HL-60/S4 (cell line): ENCODE data around the gene GNG7.
"Not testable (repeated sequence)": the region's sequence is repeated elsewhere in the genome, so short reads cannot be mapped to it uniquely, and the experiment has no call there.

Source experiments
- in situ Hi-C: fragments of 300-500 bp; cut with MboI; formaldehyde crosslinking; loops from 2 replicates; pipeline ENCODE4 v1.14.3; 2022; ENCODE audit warnings: low sequenced_read_pairs

Gene GNG7

DNA sequence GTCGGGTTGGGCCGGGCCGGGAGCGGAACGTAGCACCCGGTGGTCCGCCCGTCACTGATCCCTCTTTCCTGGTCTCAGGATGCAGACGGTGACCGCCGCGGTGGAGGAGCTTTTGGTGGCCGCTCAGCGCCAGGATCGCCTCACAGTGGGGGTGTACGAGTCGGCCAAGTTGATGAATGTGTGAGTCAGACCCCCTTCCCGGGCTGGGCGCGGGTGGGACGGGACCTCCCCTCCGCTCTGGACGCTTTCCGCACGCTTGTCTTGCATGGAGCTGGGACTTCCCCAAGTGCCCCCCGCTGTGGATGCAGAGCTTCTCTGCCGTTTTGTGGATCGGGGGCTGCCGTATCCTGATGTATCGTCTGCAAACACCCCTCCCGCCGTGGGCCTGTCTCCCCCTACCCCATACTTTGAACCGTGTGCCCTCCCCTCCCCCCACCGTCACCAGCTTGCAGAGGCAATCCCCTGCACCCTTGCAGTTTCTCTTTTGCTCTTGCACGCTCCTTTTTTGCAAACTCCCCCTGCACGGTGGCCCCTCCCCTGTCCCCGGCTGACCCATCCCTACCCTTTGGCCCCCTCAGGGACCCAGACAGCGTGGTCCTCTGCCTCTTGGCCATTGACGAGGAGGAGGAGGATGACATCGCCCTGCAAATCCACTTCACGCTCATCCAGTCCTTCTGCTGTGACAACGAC lies 225.9 kb downstream of the GNG7 start:
- in situ Hi-C loops: loop anchor here (5.0 kb wide), 1 partner anchor 141 kb away; no protein-coding TSS in a partner anchor

DNA sequence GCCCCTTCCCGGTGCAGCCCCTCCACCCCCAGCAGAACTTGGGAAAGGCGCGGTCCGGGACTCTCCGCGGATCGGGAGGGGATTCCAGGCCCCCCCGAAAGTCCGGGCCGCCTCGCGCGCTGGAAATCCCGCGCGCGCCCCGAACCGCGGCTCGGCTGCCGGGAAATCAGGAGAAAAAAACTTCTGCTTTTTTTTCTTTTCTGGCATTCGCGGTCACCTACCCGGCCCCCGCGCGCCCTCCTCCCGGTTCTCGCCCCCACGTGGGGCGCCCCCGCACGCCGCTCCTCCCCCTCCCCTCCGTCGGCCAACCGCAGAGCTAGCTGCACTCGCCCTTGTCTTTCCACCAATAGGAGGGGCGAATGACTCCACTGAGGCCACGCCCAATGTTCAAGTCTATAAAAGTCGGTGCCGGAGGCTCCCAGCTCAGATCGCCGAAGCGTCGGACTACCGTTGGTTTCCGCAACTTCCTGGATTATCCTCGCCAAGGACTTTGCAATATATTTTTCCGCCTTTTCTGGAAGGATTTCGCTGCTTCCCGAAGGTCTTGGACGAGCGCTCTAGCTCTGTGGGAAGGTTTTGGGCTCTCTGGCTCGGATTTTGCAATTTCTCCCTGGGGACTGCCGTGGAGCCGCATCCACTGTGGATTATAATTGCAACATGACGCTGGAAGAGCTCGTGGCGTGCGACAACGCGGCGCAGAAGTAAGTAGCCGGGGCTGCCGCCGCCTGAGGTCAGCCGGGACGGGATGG lies 226.6 kb downstream of the GNG7 start, which contains the start of gene GADD45B:
TSS of gene GADD45B (plus strand) at position 426 of the 749 bp plus-strand sequence. CDS start at position 658, 232 bp downstream.
- in situ Hi-C loops: loop anchor here (5.0 kb wide), 1 partner anchor 141 kb away; no protein-coding TSS in a partner anchor

DNA sequence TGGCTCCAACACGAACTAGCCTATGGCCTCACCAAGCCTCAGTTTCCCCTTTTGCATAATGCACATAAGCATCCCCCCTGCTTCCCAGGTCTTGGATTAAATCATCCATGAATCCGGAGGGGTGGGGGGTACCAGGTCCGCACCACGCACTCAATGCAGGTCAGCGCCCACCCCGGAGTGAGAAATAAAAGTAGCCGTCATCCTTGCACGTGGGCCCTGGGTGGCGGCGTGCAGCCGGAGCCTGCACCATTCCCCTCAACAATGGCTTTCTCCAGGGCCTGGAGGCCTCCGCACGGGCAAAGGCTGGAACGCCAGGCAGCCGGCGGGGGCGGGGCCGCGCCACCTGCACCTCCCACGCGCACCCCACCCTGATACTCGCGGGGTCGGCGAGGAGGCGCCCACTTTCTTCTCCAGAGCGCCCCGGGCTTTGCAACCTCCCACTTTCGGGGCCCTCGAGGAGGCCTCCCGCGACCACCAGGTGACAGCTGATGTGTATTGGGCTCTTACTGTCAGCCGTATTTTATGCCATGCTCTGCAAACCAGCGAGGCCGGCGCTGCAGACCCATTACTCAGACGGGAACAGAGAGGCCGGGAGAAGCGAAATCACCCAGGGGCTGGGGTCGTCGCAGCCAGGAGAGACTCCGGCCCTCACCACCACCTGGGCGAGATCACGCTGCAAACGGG lies 227.3 kb downstream of the GNG7 start:
- in situ Hi-C loops: loop anchor here (5.0 kb wide), 1 partner anchor 142 kb away; no protein-coding TSS in a partner anchor

DNA sequence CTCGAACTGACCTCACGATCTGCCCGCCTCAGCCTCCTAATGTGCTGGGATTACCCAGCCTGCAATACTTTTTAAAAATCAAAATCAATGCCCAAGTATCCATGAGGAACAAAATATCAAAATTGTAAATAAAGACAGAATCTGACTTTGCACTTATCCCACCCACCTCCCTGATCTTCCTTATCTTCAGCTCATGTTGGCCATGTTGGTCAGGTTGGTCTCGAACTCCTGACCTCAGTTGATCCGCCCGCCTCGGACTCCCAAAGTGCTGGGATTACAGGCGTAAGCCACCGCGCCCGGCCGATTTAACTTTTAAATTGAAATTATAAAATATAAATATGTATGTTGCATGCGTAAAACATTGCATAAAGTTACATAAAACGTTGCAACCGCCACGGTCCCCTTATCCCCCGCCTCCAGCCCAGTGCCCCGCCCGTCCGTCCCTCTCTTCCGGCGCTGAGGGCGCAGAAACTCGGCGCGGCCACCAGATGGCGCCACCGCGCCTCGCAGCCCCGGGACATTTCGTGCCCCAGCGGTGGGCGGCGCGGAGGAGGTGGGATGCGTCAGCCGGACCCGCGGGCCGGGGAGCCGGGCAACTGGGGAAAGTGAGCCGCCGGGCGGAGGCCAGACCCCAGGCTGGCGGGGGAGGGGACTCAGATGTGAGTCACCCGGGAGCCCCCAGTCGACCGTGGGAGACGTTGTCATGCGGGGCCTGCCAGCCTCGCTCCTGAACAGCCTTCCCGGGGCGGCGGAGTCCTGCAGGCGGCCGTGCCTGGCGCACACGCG lies 228.1 kb downstream of the GNG7 start:
- in situ Hi-C loops: loop anchor here (5.0 kb wide), 1 partner anchor 143 kb away; no protein-coding TSS in a partner anchor

DNA sequence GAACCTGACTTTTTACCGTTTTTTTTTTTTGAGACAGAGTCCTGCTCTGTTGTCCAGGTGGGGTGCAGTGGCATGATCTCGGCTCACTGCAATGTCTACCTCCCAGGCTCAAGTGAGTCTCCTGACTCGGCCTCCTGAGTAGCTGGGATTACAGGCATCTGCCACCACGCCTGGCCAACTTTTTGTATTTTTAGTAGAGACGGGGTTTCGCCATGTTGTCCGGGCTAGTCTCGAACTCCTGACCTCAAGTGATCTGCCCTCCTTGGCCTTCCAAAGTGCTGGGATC lies 232.6 kb downstream of the GNG7 start:
- in situ Hi-C loops: not testable (repeated sequence)

DNA sequence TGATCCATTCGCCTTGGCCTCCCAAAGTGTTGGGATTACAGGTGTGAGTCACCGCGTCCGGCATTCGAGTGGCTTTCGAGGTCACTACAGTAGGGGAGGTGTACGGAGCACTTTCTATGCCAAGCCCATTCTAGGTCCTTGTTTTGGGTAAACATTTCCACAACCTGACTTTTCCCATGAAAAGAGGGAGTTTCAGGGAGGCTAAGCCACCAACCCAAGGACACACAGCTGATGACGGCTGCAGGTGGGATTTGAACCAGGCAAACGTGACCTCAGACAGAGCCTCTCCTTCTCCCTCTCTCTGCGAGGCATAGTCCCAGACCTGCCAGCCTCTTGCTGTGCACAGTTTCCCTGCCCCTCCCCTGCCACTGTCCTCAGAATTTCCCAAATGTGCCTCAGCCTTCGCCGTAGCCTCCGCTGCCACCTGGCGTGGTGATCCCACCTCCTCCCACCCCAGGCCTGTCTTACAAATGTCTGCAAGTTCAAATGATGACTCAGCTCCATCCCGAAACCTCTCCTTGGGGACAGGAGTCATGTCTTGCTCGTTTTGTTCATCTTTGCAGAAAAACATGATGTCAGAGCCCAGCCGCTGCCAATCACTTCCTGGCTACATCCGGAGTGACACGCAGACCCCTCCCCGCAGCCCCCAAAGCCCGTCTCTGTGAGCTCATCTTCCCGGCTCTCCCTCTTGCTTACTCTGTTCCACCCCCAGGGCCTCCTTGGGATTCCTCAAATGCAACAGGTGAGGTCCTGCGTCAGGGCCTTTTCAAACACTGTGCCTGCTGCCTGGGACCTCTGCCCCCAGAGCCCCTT lies 233.2 kb downstream of the GNG7 start:
- in situ Hi-C loops: no loop called here

DNA sequence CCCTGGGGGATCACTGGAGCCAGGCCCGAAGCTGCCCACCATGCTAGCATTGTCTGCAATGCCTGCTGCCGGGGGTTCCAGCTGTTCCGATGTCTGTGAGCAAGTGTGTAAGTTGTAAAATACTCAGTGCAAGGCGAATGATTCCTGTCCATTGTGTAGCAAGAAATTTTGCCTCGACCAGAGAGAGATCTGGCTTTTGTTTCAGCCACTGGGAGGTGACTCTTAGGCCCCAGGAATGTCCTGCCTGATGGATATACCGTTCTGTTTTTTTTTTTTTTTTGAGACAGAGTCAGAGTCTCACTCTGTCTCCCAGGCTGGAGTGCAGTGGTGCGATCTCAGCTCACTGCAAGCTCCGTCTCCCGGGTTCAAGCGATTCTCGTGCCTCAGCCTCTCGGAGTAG lies 233.9 kb downstream of the GNG7 start:
- in situ Hi-C loops: no loop called here

DNA sequence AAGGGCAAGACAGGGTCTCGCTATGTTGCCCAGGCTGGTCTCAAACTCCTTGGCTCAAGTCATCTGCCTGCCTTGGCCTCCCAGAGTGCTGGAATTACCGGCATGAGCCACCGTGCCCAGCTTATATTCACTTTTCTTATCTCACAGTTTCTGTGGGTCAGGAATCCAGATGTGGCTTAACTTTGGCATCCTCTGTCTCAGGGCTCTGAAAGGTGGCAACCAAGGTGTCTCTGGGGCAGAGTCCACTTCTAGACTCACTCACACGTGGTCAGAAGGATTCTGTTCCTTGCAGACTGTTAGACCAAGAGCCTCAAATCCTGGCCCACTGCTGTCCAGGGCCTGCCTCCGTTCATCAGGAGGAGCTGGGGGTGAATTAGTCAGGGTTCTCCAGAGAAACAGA lies 238.1 kb downstream of the GNG7 start:
- in situ Hi-C loops: no loop called here

DNA sequence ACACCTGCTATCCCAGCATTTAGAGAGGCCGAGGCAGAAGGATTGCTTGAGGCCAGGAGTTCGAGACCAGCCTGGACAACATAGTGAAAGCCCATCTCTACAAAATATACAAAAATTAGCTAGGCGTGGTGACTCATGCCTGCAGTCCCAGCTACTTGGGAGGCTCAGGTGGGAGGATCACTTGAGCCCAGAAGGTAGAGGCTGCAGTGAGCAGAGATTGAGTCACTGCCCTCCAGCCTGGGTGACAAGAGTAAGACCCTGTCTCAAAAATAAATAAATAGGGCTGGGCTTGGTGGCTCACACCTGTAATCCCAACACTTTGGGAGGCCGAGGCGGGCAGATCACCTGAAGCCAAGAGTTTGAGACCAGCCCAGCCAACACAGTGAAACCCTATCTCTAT lies 238.8 kb downstream of the GNG7 start:
- in situ Hi-C loops: not testable (repeated sequence)

DNA sequence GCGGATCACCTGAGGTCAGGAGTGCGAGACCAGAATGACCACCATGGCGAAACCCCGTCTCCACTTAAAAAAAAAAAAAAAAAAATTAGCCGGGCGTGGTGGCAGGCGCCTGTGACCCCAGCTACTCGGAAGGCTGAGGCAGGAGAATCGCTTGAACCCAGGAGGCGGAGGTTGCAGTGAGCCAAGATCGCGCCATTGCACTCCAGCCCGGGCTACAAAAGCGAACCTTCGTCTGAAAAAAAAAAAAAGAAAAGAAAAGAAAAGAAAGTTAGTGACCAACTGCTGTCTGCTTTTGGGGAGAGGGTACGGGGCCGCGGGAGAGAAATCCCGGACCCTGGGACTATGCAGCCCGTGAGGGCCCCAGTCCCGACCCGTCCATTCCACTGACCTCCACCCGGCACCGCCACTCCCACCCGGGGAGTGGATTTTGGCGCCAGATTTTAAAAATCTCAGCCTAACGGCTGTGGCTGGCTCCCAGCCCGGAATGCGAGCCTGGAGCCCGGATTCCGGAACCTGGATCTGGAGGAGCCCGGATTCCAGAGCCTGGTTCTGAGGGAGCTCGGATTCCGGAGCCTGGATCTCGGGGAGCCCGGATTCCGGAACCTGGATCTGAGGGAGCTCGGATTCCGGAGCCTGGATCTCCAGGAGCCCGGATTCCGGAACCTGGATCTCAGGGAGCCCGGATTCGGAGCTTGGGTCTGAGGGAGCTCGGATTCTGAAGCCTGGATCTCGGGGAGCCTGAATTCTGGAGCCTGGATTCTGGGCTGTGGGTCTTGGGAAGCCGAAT lies 239.7 kb downstream of the GNG7 start:
- in situ Hi-C loops: no loop called here

DNA sequence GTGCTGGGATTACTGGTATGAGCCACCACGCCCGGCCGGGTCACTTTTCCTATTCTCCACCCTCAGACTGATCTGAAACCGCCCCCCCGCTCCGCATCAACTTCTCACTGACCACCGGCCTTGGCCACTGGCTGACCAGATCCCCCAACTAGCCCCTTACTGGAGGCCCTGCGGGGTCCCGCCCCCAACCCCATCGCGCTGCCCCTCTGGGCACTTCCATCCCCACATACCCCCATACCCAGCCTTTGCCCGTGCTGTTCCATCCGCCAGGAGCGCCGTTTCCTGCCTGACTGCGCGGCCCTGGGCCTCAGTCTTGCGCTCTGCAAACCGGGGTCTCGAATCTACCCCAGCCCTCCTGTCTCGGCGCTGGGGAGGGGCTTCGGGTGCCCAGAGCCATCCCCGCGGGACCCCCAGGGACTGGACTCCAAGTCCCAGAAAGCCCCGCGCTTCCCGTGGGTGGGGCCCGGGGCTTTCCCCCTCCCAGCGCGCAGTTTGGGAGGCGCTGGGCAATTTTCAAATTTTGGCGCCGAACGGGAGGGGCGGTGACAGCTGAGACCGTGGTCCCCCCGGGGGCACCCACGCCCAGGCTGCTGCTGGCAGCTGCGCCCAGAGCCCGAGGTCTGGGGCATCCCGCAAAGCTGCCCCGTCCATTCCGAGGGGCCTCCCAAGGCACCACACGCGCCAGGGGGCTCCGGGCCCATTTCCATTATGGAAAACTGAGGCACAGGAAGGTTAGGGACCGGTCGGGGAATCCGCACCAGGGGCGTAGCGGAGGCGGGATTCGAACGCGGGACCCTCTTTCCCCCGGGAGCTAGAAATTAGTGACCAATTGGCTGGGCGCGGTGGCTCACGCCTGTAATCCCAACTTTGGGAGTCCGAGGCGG lies 240.5 kb downstream of the GNG7 start:
- in situ Hi-C loops: no loop called here
